Stimulated activated CD4-positive, alpha-beta T cell treated with anti-CD3 and anti-CD28 coated beads, Interleukin-15, amount 100 ng/mL, for 24 hours (primary cell): ENCODE measurements around the gene PARD3B.

Source experiments
- DNase-seq: peaks from one replicate; pipeline ENCODE4 v3.0.0-alpha.2; 2020

Gene PARD3B

GRCh38 chr2:205220559-205220958, 675.3 kb downstream of the PARD3B start:
- DNase-seq = no peak

GRCh38 chr2:205232086-205232485, 686.8 kb downstream of the PARD3B start:
- DNase-seq = no peak

- DNase-seq = no peak
Observed at GRCh38 chr2:205235434-205235833, 690.2 kb downstream of the PARD3B start.

GRCh38 chr2:205237524-205237923, 692.2 kb downstream of the PARD3B start:
- DNase-seq = no peak

GRCh38 chr2:205245001-205245400, 699.7 kb downstream of the PARD3B start:
- DNase-seq = no peak

GRCh38 chr2:205245652-205246051, 700.4 kb downstream of the PARD3B start:
- no peak for DNase-seq

- no peak for DNase-seq
Observed at GRCh38 chr2:205259121-205259520, 713.8 kb downstream of the PARD3B start.

- DNase-seq = no peak
Observed at GRCh38 chr2:205261516-205262020, 716.3 kb downstream of the PARD3B start.

- no peak for DNase-seq
Observed at GRCh38 chr2:205267323-205267722, 722.0 kb downstream of the PARD3B start.

- no peak for DNase-seq
Observed at GRCh38 chr2:205270689-205271088, 725.4 kb downstream of the PARD3B start.

- no peak for DNase-seq
Observed at GRCh38 chr2:205273148-205273547, 727.9 kb downstream of the PARD3B start.

GRCh38 chr2:205273627-205274026, 728.4 kb downstream of the PARD3B start:
- no peak for DNase-seq

GRCh38 chr2:205274801-205275200, 729.5 kb downstream of the PARD3B start:
- no peak for DNase-seq

GRCh38 chr2:205276116-205276777, 731.0 kb downstream of the PARD3B start:
- DNase-seq = no peak

GRCh38 chr2:205280596-205281236, 735.4 kb downstream of the PARD3B start:
- DNase-seq = no peak

- DNase-seq = no peak
Observed at GRCh38 chr2:205283736-205284270, 738.5 kb downstream of the PARD3B start.

- DNase-seq = no peak
Observed at GRCh38 chr2:205284334-205284733, 739.1 kb downstream of the PARD3B start.

GRCh38 chr2:205287316-205287715, 742.0 kb downstream of the PARD3B start:
- no peak for DNase-seq

- DNase-seq = no peak
Observed at GRCh38 chr2:205288686-205289085, 743.4 kb downstream of the PARD3B start.

GRCh38 chr2:205290299-205290698, 745.0 kb downstream of the PARD3B start:
- no peak for DNase-seq

GRCh38 chr2:205292665-205293295, 747.5 kb downstream of the PARD3B start:
- DNase-seq = no peak

- DNase-seq = no peak
Observed at GRCh38 chr2:205293559-205293958, 748.3 kb downstream of the PARD3B start.

- DNase-seq = no peak
Observed at GRCh38 chr2:205296959-205297358, 751.7 kb downstream of the PARD3B start.

- DNase-seq = no peak
Observed at GRCh38 chr2:205297368-205297767, 752.1 kb downstream of the PARD3B start.
